Renal cortical epithelial cell (primary cell): ENCODE results near the gene MACROH2A2. TPM values are rescaled to one million over a fixed set of nuclear protein-coding genes. Genes with fewer than 3 reads are reported as not detected.

Source experiments
- DNase-seq: peaks from one replicate; pipeline ENCODE4 v3.0.0-alpha.2; 2011; ENCODE audit warnings: low read depth
- total RNA-seq: library from RNA; depleted of rRNA; stranded (reverse); fragments of >200 nt; gene quantifications from 2 replicates; pipeline ENCODE4 v1.2.3, GENCODE V29; 2014

Gene MACROH2A2
- total RNA-seq, 1 donor from 2014 or later = 28.0 TPM

DNA sequence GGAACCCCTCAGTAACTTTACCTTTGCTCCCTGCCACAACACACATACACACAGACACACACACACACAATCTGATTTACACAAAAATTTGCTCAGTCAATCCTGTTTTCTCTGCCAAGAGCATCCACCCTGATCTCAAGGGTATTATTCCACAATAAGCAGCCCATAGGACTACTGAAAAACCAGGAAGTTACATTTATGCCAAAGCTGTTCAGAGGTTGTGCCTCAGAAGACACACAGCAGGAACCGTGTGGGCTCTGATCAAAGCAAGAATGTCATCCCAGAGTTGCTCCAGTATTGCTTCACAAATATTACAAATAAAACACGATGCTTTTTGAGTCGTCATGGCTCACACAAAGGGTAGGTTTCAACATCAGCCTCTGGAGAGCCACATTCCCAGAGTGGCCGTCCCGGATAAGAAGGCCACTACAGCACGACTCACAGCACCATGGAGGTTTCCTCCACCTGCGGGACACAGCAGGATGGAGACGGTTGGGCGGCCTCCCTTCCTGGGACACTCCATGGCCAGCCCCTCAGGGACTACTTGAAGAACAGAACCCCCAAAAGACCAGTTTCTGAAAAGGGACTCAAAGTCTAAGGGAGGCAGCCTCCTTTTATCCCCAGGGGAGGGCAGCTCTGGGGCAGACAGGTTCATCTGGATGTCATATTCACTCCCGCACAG lies 78.4 kb downstream of the MACROH2A2 start:
- peak; percentile 79 for DNase-seq

DNA sequence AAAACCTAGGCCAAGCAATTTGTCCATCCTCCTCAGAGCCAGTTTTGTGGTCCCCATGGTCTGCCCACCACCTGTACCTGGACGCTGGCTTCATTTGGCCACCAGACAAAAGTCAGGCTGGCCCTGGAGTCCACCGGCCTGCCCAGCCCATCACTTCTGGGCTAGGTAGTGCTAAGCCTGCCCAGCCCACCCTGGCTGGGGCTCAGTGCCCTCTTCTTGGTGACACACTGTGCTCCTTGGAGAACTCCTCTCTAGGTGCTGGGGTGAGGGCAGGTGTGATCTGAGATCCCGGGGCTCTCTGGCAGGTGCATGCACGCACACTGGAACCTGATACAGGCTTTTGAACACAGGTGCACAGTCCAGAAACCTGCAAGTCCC lies 78.9 kb downstream of the MACROH2A2 start:
- DNase-seq = no peak

DNA sequence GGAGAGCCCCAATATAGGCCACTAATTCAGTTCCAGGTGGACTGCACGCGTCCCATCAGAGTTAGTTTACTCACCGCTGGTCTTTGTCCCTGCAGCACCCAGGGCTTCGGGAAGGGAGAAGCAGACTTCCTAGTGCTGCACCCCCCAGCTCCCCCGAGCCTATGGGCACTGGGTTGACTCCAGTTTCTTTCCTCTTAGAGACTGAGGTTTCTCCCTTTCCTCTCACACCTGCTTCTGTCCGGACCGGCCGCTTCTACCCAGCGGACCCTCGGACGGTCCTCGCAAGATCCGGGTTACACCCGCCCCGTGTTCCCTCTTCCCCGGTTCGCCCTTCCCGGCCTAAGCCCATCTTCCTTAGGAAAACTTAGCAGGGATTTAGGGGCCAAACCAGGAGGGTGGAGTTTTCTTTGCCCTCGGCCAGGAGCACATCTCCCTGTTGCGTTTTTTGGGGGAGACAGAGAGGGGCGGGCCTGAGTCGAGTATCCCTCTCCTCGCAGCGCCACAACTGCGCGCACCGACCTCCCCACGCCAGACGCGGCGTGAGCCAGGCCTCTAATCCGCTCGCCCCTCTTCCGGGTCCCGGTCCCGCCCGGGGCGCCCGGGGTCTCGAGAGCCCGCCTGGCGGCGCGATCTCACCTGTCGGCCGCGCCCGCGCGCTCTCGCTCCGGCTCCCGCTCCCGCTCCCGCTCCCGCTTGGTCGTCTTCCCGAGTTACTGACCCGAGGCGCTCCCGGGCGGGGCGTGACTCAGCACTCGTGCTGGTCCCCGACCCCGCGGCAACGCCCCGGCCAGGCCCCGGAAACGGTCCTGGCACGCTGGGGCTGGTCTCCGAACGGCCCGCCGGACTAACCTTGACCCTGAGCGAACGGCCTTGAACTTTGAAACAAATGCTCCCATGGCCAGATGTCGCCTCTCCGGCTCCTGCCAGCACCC lies 79.7 kb downstream of the MACROH2A2 start, which contains the start of gene AIFM2:
Gene AIFM2 (minus strand): TSS at position 728 of the 932 bp plus-strand sequence. CDS start 8,741 bp downstream, outside the sequence.
- DNase-seq = peak; percentile 31

DNA sequence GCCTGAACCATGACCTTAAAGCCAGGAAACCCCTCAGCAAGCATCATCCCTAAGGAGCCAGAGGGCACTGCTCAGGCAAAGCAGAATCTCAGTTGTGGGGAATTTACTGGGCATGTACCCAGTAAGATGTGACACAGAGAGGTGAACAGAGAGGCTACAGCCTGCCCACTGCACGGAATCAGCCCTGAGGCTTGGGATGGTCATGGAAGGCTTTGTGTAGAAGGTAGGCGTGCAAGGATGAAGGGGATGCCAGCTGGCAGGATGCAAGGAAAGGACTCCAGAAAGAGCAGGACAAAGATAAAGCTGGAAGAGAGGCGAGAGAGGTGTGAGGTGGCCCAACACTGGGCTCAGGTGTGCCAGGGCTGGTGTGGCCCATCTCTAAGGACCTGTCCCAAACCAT lies 82.4 kb downstream of the MACROH2A2 start:
- DNase-seq = no peak

DNA sequence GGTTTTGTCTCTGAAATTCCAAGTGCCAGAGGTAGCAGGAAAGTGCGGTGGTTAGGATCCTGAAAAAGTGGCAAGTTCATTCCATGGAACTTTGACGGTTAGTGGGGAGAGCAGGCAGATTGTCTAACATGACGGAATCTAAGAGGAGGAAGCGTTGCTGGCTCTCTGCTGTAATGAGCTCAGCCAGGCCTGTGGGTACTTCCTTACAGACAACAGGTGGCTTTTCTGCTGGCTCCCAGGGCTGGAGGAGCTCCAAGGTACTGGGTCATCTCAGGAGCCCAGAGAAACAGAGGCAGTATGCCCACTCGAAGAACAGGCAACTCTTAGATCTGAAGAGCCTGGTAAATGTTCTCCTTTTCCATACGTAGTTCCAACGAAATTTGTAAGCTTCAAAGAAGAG lies 83.0 kb downstream of the MACROH2A2 start:
- DNase-seq = no peak

DNA sequence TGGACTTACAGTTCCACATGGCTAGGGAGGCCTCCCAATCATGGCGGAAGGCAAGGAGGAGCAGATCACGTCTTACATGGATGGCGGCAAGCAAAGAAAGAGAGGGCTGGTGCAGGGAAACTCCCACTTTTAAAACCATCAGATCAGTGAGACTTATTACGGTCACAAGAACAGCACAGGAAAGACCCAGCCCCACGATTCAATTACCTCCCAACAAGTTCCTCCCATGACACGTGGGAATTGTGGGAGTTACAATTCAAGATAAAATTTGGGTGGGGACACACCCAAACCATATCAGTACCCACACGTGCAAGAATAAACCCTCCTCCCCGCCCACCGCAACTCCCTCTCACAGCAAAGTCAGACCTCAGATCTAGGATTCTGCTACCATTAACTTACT lies 84.5 kb downstream of the MACROH2A2 start:
- DNase-seq = no peak

DNA sequence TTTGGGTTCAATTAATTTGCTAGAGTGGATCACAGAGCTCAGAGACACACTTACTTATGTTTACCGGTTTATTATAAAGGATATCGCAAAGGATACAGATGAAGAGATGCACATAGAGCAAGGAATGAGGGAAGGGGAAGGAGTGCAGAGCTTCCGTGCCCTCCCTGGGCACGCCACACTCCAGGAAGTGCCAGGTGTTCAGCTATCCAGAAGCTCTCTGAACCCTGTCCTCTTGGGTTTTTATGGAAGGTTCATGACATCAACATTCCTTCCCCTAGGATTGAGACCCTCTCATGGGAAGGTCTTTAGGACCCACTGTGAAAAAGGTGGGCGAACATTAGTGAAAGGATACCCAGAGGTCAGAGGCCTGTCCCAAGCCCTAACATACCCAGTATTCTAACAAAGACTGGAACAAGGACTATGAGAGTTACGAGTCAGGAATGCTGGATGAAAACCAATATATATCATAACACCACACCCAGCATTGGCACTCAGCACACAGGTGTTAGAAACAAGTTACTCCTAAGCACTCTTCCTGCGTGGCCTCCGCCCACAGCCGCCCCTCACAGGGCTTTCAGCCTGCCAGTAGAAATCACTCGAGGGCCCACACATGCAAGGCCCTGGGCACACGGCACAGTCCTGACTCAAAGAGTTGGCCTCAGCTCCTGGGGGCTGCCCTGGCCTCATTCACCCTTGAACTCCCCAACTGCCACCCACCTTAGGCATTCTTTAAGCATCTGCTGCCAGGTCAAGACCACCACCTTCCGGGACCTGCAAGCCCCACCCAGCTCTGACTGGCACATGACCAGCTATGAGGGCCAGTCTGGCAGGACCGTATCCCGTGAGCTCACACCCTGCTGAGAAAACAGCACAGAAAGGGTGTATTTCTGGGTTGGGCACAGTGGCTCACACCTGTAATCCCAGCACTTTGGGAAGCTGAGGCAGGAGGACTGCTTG lies 85.6 kb downstream of the MACROH2A2 start:
- no peak for DNase-seq

DNA sequence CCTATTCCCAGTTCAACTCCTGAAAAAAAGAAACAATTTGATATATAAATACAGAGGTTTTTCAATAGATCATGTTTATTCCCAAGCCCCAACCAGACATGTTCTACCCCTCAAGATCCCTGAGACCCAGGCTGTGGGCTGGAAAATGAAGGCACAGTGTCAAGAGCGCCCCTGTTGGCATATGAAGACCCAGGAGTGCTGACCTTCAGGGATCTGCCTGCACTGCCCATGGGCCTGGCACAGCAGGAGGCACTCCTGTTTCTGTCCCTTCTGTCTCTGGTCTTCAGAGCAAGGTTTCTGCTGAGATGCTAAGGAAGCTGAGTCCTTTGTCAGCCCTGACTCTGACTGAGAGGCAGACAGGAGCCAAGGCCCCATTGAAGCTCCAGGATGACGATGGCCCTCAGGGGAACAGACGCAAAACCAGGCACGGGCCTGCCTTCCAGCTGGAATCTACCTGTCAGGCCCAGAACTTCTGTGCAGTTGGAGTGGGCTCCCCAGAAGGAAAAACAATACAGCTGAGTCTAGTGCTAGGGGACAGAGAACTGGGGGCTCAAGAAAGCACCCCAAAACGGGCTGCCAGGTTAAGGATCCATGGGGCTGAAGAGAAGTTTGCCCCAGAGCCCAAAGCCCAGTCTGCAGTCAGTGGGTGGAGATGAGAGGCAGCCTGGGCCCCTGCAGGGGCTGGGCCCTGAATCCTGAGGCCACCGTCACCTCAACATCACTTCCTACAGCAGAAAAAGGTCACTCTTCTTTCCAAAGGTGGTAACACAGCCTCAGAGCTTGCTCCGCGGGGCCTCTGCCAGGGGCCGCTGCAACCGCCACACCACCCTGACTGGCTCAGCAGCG lies 86.7 kb downstream of the MACROH2A2 start:
- DNase-seq = no peak

DNA sequence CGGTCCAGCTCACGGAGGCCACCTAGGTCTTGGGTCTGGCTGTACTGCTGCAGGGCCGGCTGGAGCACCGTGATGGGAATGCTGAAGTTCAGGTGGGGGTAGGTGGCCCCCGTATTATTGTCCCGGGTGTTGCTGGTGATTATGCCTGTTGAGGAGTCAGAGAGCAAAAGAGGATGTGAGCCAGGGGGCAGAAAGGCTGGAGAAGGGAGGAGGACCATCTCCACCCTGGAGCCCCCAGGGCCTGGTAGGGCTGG lies 87.3 kb downstream of the MACROH2A2 start:
- DNase-seq = no peak

DNA sequence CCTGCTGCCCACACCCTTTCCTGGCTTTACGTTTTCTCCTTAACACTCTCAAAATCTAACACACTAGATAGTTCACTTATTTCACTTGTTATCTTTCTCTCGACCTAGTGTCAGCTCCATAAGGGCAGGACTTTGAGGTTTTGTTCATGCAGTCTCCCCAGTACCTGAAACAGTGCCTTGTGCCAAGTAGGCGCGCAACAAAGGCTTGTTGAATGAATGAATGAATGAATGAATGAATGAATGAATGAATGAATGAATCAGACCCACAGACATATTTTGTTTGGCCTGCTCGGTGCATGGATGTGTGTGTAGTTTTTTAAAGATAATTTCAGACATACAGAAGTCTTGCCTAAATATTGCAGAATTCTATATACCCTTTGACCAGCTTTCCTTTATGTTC lies 87.7 kb downstream of the MACROH2A2 start:
- DNase-seq = no peak

DNA sequence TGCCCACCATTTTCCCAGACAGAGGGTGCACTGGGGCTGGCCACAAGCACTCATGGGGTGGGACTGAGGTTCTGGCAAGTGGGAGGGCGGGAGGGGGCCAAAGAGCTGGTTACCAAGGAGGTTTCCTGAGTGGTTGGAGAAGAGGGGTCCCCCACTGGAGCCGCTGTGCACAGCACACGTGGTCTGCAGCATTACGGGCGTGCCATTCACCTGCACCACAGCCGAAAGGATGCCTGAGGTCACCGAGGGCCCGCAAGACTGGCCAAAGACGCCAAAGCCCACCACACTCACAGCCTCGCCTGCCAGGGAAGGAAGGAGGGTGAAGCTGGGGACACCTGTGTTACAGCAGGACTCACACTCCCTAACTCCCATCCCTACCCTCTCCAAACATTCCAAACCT lies 89.9 kb downstream of the MACROH2A2 start:
- DNase-seq = no peak

DNA sequence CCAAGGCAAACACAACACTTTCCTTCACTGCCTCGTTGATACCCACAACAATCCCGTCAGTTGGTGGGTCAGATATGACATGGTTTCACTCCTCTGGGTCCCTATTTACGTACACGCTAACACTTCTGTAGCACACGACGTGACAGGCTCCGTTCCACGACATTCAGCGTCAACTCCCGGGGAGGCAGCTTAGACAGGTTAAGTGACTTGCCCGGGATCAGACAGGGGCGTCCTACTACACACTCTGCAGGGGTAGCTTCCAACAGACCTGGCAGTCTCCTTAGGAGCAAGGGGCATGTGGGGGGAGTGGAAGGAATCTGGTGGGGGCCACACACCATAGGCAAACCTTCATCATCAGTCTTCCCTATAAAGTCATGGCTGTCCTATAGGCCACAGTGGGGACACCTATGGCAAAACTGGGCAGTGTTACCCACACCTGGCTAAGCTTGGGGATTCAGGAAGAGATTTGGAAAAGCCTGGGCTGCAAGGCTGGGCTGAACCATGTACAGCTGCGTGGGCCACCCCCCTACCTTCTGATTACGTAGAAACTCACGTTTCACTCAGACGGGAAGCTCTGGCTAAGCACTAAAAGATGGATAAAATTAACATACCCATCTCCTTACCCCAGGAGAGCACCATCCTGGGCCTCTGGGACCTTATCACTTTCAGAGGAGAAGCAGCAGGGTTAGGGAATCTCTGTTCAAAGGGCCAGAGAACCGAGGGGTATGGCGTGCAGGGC lies 91.9 kb downstream of the MACROH2A2 start:
- no peak for DNase-seq

DNA sequence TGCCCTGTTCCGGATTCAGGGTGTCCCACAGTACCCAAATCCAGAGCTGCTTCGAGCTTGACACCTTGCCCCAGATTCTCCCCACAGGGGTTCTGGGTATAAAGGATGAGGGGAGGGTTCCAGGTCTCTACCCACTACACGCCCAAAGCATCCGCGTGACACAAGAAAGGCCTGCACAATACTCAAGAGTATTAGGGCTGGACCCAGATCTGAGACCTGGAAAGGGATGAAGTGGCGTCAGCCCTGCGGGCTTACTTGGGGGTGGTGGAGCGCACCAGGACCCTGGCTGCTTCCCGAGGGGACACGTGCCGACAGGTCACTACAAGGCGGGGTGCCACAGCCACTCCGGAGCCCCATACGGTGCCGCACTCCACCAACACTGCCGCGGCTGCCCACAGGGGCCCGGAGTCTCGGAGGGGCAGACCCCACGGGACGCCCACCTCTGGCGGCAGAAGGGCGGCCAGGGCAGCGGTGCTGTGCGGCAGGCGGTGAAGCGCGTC lies 92.6 kb downstream of the MACROH2A2 start:
- DNase-seq = no peak

DNA sequence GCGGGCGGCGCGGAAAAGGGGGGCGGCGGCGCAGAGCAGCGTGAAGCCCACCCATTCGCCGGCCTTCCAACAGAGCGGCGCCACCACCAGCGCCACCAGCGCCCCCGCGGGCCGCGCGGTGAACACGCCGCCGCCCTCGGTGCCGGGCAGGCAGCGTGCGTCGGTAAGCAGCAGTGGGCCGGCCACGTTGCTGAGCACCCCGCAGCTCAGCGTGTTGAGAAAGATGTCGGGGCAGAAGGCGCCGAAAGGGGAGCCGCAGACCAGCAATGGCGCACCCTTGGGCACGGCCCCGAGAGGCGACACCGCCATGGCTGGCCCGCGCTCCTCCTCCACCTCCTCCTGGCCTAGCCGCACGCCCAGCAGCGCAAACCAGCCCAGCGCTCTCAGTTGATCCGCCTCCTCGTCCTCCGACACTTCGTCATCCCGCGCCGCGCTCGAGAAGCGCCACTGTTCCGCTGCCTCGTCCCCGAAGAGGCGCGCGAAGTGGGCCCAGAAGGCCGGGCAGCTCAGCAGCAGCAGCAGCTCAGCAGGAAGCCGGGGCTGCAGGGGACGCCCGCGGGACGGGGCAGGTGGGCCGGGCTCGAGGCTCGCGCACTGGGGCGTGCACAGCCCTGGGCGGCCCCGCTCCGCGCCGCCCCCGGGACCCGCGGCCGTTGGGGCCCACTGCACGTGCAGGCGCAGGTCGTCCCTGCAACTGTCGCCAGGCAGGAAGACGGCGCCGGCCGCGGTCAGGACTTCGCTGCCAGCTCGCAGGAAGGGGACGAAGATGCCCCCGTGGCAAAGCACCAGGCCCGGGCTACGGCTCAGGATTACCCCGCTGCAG lies 93.2 kb downstream of the MACROH2A2 start:
- DNase-seq = no peak

DNA sequence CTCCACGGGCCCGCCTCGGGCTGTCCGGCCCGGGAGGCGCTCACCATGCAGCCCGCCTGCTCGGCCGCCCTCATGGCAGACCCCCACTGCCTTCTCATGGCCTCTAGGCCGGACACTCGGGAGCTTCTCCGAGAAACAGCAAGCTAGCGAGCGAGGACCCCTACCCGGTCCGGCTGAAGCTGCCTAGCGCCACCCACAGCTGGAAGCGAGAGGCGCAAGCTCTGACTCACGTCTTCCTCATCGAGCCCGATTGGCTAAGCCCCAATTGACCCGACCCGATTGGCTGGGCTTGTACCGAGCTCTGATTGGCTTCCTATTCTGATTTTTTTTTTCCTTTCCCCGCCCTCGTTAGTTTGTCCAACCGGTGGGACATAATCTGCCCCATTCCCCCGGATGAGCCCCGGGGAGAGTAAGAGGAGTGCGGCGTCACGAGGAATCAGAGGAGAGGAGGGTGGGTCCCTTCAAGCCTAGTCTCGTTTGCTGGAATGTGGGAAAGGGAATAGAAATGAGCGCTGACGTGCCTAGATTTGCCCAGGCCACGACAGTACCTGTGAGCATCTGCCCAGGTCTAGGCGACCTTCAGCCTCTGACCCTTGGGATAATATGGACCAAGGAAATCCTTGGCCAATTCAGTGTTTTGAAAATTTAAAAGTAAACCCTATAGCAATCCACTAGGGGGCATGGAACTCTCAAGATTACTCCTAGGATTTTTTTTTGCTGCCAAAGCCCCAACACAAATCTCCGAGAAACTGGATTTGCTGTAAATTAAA lies 94.0 kb downstream of the MACROH2A2 start, which contains the start of gene TYSND1:
Gene TYSND1 (minus strand): TSS at position 212 of the 770 bp plus-strand sequence. CDS start 114 bp downstream, at position 98.
- DNase-seq = peak; percentile 96

DNA sequence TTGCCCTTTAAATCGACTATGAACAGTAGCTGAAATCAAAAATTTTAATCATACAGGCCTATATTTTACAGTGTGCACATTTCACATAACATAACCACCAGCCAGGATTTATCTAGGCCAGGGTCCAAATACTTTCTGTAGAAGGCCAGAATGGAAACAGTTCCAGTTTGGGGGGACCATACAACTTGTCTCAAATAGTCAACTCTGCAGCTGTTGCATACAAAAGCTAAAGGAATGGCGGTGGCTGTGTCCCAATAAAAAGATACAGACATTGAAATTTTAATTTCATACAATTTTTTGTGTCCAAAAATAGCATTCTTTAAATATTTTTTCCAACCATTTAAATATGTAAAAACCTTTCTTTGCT lies 94.6 kb downstream of the MACROH2A2 start:
- DNase-seq = no peak

DNA sequence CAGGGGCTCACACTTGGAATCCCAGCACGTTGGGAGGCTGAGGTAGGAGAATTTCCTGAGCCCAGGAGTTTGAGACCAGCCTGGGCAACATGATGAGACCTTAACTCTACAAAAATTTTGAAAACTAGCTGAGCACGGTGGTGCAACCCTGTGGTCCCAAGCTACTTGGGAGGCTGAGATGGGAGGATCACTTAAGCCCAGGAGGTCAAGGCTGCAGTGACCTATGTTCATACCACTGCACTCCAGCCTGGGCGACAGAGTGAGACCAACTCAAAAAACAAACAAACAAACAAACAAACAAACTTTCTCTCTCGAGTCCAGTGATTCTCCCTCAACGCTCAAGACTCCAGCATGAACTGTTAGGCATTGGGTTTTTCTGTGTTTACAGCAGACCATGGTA lies 95.9 kb downstream of the MACROH2A2 start:
- DNase-seq = no peak

DNA sequence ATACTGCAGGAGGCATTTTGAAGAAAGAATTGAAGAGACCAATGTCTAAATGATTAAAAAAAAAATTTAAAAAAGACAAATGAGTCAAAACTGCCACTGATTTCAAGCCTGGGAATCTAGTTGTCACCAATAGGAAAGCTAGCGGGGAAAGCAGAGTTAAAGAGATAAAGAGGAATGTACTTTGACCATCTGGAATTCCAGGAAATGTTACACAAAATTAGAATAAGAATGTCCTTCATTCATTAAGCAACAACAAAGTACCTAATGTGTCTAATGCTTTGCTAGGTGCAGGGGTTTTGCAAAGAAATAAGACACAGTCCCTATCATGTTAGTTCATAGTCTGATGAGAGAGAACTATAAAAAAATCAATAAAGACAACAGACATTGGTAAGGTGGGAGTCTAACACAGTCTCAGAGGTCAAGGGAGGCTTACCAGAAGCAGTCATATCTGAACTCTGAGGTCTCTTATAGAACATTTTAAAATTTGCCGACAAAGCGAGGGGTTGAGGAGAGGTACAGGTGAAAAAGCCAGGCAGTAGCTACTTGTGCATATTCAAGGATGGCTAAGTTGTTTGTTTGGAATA lies 102.7 kb downstream of the MACROH2A2 start:
- DNase-seq = no peak
